GM19463 (cell line): ENCODE results near the gene HNMT.
"Not testable (repeated sequence)": the region's sequence is repeated elsewhere in the genome, so short reads cannot be mapped to it uniquely, and the experiment has no call there.

Experiments
- ATAC-seq: cut with Tn5 transposase; IDR thresholded peaks from one replicate; pipeline ENCODE4 v1.9.1; 2021; ENCODE audit warnings: mild to moderate bottlenecking, moderate library complexity; ENCODE audit not compliant: unreplicated experiment

Gene HNMT

DNA sequence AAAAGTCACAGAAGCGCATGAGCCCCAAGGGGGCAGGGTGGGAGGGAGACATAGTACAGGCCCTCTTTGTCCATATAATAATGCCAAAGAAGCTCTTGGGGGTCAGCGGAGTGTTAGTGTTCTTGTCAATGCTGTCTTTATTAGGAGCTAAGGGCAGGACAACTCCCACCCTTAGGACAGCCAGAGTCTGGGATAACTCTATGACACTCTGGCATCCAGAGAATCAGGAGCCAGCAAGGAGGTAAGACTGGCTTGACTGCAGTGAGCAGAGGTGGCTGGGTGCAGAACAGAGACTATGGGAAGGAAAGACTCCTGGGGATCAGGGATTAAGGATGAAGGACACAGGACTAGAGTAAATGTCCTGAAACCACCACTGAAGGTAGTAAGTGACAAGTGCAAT, 19.0 kb upstream of the HNMT start:
- no peak for ATAC-seq

GRCh38 chr2:137946227-137946626, 18.0 kb upstream of the HNMT start:
- no peak for ATAC-seq

DNA sequence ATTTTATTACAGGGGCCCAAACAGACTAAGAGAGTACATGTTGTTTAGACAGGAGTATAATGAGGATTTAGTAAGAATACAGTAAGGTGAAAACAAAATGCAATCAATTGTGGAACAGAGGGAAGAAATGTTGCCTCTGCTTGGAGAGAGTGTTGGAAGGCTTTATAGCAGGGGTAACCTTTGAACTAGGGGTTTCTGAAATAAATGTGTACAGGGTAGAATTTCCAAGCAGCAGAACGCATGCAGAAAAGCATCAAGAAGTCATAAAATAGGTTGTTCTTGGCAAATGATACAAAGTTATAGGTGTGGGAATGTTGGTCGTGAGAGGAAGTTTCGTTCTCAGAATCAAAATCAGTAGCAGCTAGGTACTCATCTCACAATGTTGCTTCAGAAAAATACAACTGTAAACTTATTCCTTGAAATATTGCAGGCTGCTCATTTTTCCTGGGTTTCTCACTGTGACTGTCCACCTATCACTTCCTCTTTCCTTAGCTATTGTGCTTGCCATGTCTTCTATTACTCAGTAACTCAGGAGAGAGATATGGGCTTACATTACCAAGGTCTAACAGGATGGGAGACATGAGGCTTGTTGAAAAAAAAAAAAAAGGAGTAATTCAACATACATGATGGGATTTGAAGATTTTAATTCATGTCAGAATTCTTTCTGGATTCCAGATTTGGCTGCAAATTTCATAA, 17.1 kb upstream of the HNMT start:
- ATAC-seq, result peak; percentile 52

DNA sequence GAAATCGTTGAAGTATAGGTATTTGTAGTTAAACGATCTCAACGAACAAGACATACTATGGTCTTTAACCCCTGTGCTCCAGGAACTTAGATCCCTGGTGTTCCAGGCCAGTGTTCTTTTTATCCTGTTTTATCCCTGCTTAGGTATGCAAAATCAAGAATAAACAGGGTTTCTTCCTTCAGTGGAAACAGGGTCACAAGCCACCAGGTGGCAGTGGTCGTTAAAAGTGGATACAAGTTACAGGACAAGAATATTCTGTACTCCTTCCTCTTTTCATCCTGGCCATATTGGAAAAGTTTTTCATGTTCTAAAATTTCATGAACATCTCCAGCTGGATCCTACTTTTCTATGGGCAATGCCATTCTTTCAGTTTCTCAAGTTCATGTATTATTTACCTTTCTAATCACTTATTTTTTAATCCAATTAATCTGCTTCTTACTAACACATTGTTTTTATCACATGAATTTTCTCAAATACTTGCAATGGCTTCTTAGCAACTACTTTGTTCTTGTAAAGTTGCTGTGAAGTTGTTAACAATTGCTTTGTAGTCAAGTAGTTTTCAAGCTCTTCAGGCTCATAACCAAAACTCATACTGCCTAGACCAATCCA, 16.4 kb upstream of the HNMT start:
- ATAC-seq, result no peak

DNA sequence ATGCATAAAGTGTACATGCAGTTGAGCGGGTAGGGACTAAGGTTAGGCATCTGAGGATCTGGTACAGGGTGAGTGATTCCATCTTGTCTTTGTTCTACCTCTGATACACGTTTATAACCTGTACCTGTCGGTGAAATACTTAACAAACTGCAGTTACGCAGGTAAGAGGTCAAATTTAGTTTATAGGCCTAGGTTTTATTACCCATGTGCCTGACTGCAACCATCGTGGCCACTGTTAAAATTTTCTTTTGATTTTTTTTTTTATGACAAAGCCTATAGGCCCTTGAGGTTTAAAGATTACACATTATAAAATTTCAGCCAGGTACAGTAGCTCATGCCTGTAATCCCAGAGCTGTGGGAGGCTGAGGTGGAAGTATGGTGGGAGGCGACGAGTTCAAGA, 15.4 kb upstream of the HNMT start:
- no peak for ATAC-seq

DNA sequence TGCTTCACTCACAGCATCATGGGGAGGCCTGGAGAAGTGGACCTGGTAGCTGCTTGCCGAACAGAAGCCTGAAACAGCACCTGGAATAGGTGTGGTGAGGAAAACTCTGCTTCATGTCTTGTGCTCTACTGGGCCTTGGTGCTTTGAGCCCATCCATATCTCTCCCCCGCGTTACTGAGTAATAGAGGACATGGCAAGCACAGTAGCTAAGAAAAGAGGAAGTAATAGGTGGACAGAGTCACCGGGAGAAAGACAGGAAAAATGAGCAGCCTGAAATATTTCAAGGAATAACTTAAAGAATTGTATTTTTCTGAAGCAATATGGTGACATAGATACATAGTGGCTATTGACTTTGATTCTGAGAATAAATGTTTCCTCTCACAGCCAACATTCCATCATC, 14.0 kb upstream of the HNMT start:
- no peak for ATAC-seq

DNA sequence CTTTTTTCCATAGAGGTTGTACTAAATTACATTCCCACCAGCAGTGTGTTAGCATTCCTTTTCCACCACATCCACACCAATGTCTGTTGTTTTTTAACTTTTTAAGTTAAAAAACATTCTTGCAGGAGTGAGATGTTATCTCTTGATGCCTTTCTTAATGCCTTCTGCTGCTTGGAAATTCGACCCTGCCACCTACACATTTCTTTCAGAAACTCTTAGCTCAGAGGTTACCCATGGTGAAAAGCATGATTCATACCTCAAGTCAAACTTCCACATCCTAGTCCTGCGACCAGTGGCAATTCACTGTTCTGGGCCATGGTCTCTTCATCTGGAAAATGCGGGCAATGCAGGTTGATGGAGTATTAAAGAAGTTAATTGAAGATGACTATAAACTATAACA, 12.7 kb upstream of the HNMT start:
- ATAC-seq, result no peak

- peak; percentile 59 for ATAC-seq
Observed at GRCh38 chr2:137952586-137953129, 11.6 kb upstream of the HNMT start.

GRCh38 chr2:137955536-137955935, 8.7 kb upstream of the HNMT start:
- no peak for ATAC-seq

GRCh38 chr2:137957033-137957432, 7.2 kb upstream of the HNMT start:
- ATAC-seq, result no peak

DNA sequence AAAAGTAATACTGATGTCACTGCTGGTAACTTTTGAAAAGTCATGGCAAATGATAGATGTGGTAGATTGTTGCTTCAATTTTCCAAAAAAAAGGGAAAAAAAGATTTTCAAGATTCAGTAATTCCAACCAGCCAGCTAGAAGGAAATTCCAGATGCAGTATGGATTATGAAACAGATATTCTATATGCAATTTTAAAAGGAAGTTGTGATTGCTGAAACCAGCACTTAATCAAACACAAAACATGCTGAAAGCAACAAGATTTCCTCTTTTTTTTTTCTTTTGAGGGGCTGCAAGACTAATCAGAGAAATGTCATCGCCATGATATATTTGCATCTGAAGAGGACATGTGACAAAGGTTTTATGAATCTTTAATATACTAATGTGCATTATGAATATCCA, 5.1 kb upstream of the HNMT start:
- ATAC-seq, result no peak

DNA sequence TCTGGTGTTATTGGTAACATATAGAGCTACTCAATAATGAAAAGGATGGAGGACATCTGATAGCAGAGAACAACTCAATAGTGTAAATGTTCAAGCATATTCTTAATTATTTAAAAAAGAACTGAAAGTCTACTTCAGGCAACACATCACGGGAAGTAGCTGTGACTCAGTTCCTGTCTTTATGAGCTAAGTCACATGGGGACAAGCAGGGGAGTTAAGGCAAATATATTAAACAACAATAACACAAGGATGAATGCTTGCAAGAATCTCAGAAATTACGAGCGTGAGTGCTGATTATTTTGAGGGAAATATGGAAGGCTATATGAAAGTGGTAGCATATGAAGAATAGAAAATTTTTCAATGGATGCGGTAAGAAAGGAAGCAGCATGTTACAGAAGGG, 4.0 kb upstream of the HNMT start:
- no peak for ATAC-seq

DNA sequence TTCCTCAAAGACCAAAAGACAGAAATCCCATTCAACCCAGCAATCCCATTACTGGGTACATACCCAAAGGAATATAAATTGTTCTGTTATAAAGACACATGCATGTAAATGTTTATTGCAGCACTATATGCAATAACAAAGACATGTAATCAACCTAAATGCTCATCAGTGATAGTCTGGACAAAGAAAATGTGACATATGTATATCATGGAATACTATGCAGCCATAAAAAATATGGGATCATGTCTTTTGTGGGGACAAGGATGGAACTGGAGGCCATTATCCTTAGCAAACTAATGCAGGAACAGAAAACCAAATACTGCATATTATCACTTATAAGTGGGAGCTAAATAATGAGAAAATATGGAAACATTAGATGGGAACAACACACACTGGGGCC, 2.7 kb upstream of the HNMT start:
- ATAC-seq, result no peak

DNA sequence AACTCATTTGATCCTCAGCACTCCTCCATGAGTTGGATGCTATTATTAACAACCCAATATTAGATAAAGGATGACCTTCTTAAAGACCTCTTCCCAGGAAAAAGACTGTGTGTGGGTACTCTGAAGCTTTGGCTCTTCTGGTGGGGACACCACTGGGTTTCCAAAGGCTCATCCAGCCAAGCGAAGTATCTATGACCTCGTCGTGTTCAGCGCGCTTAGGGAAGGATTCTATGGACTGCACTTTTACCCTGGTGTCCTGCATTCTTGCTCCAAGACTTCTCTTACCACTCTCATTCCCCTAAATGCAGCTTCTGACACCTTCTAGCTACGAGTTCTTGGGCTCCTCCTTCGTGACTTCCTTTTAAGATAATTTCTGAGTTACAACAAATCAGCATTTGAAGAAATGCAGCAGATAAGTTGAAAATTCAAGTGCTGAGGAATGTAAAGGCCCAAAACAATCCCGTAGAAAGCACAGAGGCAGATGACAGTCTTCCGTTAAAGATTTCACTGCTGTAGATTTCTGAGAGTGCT, 673 bp upstream of the HNMT start:
- no peak for ATAC-seq

- no peak for ATAC-seq
Observed at GRCh38 chr2:137964859-137965459, 686 bp downstream of the HNMT start.

DNA sequence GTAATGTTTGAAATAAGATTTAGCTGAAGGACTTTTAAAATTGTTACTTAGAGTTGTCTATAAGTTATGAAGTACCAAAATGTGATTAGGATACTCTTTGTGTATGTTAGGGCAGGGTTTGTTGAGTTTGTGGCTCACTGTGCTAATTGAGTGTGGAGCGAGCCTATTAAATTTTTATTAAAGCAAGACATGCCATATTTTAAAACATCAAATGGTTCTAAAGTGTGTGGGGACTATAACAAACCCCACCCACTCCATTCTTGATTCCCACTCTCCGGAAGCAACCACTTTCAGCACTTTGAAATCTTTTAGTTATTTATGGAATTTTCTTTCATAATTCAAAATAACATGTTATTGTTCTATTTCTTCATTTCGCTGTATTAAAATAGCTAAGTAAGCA, 1.8 kb downstream of the HNMT start:
- ATAC-seq, result no peak

DNA sequence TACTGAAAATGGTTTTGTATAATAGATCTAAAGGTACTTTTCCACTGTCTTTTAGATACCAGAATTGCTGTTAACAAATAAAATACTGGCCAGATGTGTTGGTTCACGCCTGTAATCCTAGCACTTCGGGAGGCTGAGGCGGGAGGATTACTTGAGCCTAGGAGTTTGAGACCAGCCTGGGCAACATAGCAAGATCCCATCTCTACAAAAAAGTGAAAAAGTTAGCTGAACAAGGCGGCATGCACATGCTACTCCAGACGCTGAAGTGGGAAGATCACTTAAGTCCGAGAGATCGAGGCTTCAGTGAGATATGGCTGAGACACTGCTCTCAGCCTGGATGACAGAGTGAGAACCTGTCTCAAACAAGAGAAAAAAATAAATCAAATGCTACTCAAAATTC, 2.8 kb downstream of the HNMT start:
- ATAC-seq, result no peak

GRCh38 chr2:137968477-137969417, 4.5 kb downstream of the HNMT start:
- no peak for ATAC-seq

- ATAC-seq, result no peak
Observed at GRCh38 chr2:137969418-137969765, 5.1 kb downstream of the HNMT start.

DNA sequence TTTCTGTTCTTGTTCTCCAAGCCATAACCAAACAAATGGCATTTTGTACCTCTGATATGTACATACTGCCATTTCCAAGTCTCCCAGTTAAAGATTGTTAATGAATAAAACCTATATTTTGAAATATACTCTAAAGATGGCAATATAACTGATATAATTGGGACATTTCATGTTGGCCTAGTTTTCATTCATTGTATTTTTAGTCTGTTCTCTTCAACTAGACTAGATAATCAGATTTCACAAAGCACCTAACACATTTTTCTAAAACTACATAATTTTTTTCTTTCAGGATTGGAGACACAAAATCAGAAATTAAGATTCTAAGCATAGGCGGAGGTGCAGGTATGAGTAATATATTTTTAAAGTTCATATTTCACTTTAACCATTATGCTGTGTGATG, 5.6 kb downstream of the HNMT start:
- ATAC-seq, result no peak

DNA sequence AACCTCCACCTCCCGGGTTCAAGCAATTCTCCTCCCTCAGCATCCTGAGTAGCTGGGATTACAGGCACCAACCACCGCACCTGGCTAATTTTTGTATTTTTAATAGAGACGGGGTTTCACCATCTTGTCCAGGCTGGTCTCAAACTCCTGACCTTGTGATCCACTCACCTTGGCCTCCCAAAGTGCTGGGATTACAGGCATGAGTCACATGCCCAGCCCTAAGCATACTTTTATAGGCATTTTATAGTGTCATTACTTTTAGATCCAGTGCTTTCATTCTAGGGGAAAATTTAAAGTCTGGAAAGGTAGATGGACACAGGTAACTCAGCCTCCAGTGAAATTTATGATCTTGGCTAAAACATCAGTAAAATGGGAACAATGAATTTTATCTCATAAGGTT, 7.0 kb downstream of the HNMT start:
- not testable (repeated sequence) for ATAC-seq
